BLaER1 (cell line): Measurements from ENCODE around the gene SLC5A2.

Experiments
- H3K27ac ChIP-seq: shearing (Covaris generic); formaldehyde crosslinking; 2 replicates; pipeline ENCODE4 v1.8.1; 2022
- H3K27me3 ChIP-seq: shearing (Covaris generic); formaldehyde crosslinking; 2 replicates; pipeline ENCODE4 v1.8.1; 2022
- H3K36me3 ChIP-seq: shearing (Covaris generic); formaldehyde crosslinking; 2 replicates; pipeline ENCODE4 v1.8.1; 2022
- H3K4me1 ChIP-seq: shearing (Covaris generic); formaldehyde crosslinking; 2 replicates; pipeline ENCODE4 v1.8.1; 2022
- H3K4me2 ChIP-seq: shearing (Covaris generic); formaldehyde crosslinking; 2 replicates; pipeline ENCODE4 v1.8.1; 2022
- H3K4me3 ChIP-seq: shearing (Covaris generic); formaldehyde crosslinking; 2 replicates; pipeline ENCODE4 v1.8.1; 2022
- H3K9ac ChIP-seq: shearing (Covaris generic); formaldehyde crosslinking; 2 replicates; pipeline ENCODE4 v1.8.1; 2022
- H3K9me3 ChIP-seq: shearing (Covaris generic); formaldehyde crosslinking; 2 replicates; pipeline ENCODE4 v1.8.1; 2022
- H4K20me1 ChIP-seq: shearing (Covaris generic); formaldehyde crosslinking; 2 replicates; pipeline ENCODE4 v1.8.1; 2022
- Cebpa-rat ChIP-seq: shearing (Covaris generic); IDR thresholded peaks from 2 replicates; pipeline ENCODE4 v1.8.1; 2022

SLC5A2 gene

GRCh38 chr16:31467151-31467773, 15.7 kb upstream of the SLC5A2 start:
- Histone ChIP-seq H3K4me2 (peak overlapping the region; percentile 100), H3K9me3 (no peaks in the 10 kb centered on the region), H3K4me1 (peaks cover 83% of the 10 kb centered on the region), H3K27me3 (no peaks in the 10 kb centered on the region), H3K27ac (peak overlapping the region; percentile 96), H4K20me1 (no peaks in the 10 kb centered on the region), H3K4me3 (peak overlapping the region; percentile 65), H3K36me3 (peaks cover 27% of the 10 kb centered on the region), H3K9ac (peak overlapping the region; percentile 85)
- TF ChIP-seq Cebpa-rat, result no peak

GRCh38 chr16:31467858-31468257, 15.1 kb upstream of the SLC5A2 start:
- Histone ChIP-seq H3K27me3 (no peaks in the 10 kb centered on the region), H4K20me1 (no peaks in the 10 kb centered on the region), H3K4me1 (peaks cover 88% of the 10 kb centered on the region), H3K9me3 (no peaks in the 10 kb centered on the region), H3K4me3 (no peak overlapping the region; the same call in 1 of the 2 replicates), H3K27ac (peak overlapping the region; percentile 96), H3K4me2 (peak overlapping the region; percentile 100), H3K36me3 (peaks cover 21% of the 10 kb centered on the region), H3K9ac (peak overlapping the region; percentile 85; the same call in 1 of the 2 replicates)
- no peak for TF ChIP-seq Cebpa-rat

DNA sequence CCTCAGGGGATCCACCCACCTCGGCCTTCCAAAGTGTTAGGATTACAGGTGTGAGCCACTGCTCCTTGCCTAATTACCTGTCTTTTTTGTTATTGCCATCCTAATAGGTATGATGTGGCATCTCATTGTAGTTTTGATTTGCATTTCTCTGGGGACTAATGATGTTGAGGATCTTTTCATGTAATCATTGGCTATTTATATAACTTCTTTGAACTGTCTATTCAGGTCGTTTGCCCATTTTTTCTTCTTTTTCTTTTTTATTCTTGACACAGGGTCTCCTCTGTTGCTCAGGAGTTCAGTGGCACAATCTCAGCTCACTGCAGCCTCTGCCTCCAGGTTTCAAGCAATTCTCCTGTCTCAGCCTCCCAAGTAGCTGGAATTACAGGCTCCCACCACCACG, 12.3 kb upstream of the SLC5A2 start:
- H3K36me3 ChIP-seq, result 0 out of 2 replicates have a peak, but pooled peaks cover 4% of the 10 kb centered on the region
- peak overlapping the region; percentile 93 for H3K4me2 ChIP-seq
- H3K27ac ChIP-seq, result peak overlapping the region; percentile 74; the same call in 1 of the 2 replicates
- no peaks in the 10 kb centered on the region for H3K9me3 ChIP-seq
- no peak for TF ChIP-seq Cebpa-rat
- H3K9ac ChIP-seq, result 0 out of 2 replicates have a peak overlapping the region, but pooled peaks have one; percentile 79
- H3K27me3 ChIP-seq, result no peaks in the 10 kb centered on the region
- H4K20me1 ChIP-seq, result no peaks in the 10 kb centered on the region
- H3K4me1 ChIP-seq, result peaks cover 80% of the 10 kb centered on the region
- no peak overlapping the region for H3K4me3 ChIP-seq

DNA sequence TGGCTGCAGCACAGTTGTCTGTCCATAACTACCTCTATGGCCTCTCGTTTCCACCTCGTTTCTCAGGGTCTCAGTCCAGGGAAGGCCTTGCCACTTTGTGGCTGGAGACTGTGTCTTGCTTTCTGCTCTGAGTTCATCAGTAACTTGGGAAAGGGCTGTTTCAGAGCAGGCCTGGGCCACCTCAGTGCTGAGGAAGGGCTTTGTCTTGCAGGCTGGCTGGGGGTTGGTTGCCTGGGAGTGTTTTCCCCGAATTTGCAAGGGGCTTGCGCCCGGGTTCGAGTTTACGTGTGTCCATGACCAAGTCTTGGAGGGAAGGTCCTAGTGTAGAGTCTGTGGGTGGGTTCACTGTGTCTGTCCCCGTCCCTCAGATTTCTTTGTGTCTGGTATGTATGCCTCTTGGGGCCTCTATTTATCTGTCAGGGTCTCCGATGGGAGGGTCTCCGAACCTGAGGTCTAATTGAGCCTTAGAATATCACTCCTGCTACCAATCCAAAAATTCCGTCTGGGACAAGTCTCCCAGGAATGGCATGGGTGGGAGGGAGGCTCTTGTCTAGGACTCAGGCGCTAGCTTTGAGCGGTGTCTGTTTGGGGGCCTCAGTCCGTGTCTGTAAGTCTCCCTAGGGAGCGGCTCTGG, 11.6 kb upstream of the SLC5A2 start:
- H3K27ac ChIP-seq, result peak overlapping the region; percentile 74
- H3K9me3 ChIP-seq, result no peaks in the 10 kb centered on the region
- 0 out of 2 replicates have a peak, but pooled peaks cover 4% of the 10 kb centered on the region for H3K36me3 ChIP-seq
- peaks cover 80% of the 10 kb centered on the region for H3K4me1 ChIP-seq
- peak overlapping the region; percentile 70 for H3K4me3 ChIP-seq
- H3K9ac ChIP-seq, result peak overlapping the region; percentile 79
- H3K4me2 ChIP-seq, result peak overlapping the region; percentile 93
- no peaks in the 10 kb centered on the region for H4K20me1 ChIP-seq
- TF ChIP-seq Cebpa-rat, result no peak
- H3K27me3 ChIP-seq, result no peaks in the 10 kb centered on the region

DNA sequence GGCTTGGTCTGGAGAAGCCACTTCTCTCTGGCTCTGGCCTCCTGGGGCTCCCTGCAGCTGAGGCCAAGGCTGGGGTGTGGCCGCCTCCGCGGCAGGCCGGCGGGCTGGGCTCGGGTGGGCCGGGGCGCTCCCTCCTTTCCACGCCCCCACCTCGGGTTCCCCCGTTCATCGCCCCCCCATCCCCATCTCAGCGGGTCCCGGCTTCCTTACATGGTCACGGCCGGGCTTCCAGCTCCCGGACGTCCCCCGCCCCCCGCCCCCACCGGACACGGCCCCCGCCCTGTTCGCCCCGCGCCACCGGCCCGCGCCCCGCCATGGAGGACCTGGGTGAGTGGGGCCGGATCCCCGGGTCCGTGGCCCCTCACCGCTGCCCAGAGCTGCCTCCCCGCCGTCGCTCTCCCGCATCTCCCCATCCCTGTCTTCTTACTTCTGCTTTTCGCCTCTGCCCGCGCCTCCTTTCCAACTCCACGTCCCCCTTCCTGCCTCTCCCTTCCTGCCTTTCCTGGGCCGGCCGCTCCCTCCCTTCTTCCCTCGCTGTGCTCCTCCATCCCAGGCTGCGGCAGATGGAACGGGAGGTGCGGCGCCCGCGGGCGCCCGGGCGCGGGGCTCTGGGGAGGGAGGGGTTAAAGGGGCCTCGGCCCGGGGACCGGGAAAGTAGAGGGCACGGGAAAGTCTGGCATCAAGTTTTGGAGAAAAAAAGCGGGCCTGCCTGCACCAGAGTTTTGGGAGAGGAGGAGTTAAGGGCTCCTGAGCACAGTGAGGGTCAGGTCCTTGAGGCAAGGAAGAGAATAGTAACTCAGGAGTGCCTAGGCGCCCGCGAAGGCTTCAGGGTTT, 10.8 kb upstream of the SLC5A2 start, which contains the start of gene TGFB1I1:
Gene TGFB1I1 (plus strand): TSS at position 278 of the 834 bp plus-strand sequence. CDS start 37 bp downstream, at position 315.
- Histone ChIP-seq H3K9me3 (no peaks in the 10 kb centered on the region), H3K27me3 (no peaks in the 10 kb centered on the region), H3K4me2 (peak within 1 kb of the TSS; percentile 93), H3K4me3 (peak within 1 kb of the TSS; percentile 70), H3K9ac (peak within 1 kb of the TSS; percentile 79), H3K27ac (peak within 1 kb of the TSS; percentile 74), H4K20me1 (no peaks in the 10 kb centered on the region), H3K36me3 (0 out of 2 replicates have a peak, but pooled peaks cover 4% of the 10 kb centered on the region), H3K4me1 (peaks cover 76% of the 10 kb centered on the region)
- no peak for TF ChIP-seq Cebpa-rat

DNA sequence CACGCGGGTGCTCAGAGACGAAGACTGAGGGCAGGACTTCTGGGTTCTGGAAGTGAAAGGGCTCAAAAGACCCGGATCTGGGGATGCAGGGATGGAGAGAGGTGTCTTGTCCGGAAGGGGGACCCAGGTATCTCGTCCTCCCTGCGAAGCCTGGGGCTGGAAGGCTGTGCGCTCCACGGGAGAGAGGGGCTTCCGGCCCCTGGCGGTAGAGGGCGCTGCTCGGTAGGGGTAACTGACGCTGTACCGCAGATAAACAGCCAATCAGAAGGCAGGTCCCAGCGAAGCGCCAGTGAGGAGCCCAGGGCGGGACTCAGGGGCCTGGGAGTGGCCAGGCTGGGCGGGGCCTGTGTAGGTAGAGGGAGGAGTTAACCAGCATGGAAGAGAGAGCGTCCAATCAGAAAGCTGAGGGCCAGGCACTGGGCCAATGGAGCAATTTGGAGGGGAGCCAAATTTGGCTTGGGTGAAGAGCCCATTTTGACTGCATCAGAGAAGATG, 10.2 kb upstream of the SLC5A2 start:
- no peaks in the 10 kb centered on the region for H4K20me1 ChIP-seq
- peak overlapping the region; percentile 79 for H3K9ac ChIP-seq
- no peaks in the 10 kb centered on the region for H3K9me3 ChIP-seq
- H3K4me2 ChIP-seq, result peak overlapping the region; percentile 93
- H3K27me3 ChIP-seq, result no peaks in the 10 kb centered on the region
- TF ChIP-seq Cebpa-rat, result no peak
- peak overlapping the region; percentile 74 for H3K27ac ChIP-seq
- peaks cover 73% of the 10 kb centered on the region for H3K4me1 ChIP-seq
- H3K4me3 ChIP-seq, result peak overlapping the region; percentile 70
- H3K36me3 ChIP-seq, result 0 out of 2 replicates have a peak, but pooled peaks cover 4% of the 10 kb centered on the region

- Histone ChIP-seq H3K27me3 (no peaks in the 10 kb centered on the region), H3K27ac (no peak overlapping the region), H3K4me2 (peak overlapping the region; percentile 93), H3K4me1 (peaks cover 73% of the 10 kb centered on the region), H4K20me1 (no peaks in the 10 kb centered on the region), H3K4me3 (no peak overlapping the region), H3K9ac (no peak overlapping the region), H3K36me3 (0 out of 2 replicates have a peak, but pooled peaks cover 4% of the 10 kb centered on the region), H3K9me3 (no peaks in the 10 kb centered on the region)
- TF ChIP-seq Cebpa-rat, result no peak
Observed at GRCh38 chr16:31473264-31473984, 9.5 kb upstream of the SLC5A2 start.

GRCh38 chr16:31474173-31474714, 8.7 kb upstream of the SLC5A2 start:
- Histone ChIP-seq H3K4me2 (no peak overlapping the region), H3K36me3 (0 out of 2 replicates have a peak, but pooled peaks cover 4% of the 10 kb centered on the region), H3K4me3 (no peak overlapping the region), H3K9ac (no peak overlapping the region), H3K27ac (no peak overlapping the region), H3K4me1 (peaks cover 66% of the 10 kb centered on the region), H3K9me3 (no peaks in the 10 kb centered on the region), H4K20me1 (no peaks in the 10 kb centered on the region), H3K27me3 (no peaks in the 10 kb centered on the region)
- TF ChIP-seq Cebpa-rat, result no peak
